GM21515 (cell line): Measurements from ENCODE around the gene ADAP1.

Experiments used
- ATAC-seq: cut with Tn5 transposase; IDR thresholded peaks from one replicate; pipeline ENCODE4 v1.9.1; 2021; ENCODE audit not compliant: unreplicated experiment

The ADAP1 gene

GRCh38 chr7:867406-868188 lies 86.9 kb downstream of the ADAP1 start:
- no peak for ATAC-seq

GRCh38 chr7:867001-867405 lies 87.5 kb downstream of the ADAP1 start:
- ATAC-seq, result no peak

- ATAC-seq, result no peak
Observed at GRCh38 chr7:865921-866320, 88.6 kb downstream of the ADAP1 start.

- no peak for ATAC-seq
Observed at GRCh38 chr7:863106-863505, 91.4 kb downstream of the ADAP1 start.

GRCh38 chr7:862157-862556 lies 92.3 kb downstream of the ADAP1 start:
- no peak for ATAC-seq

- ATAC-seq, result no peak
Observed at GRCh38 chr7:861222-861621, 93.3 kb downstream of the ADAP1 start.

- ATAC-seq, result no peak
Observed at GRCh38 chr7:860149-860548, 94.3 kb downstream of the ADAP1 start.

- no peak for ATAC-seq
Observed at GRCh38 chr7:859359-860030, 95.0 kb downstream of the ADAP1 start.

GRCh38 chr7:857661-858060 lies 96.8 kb downstream of the ADAP1 start:
- ATAC-seq, result no peak

GRCh38 chr7:856444-857095 lies 97.9 kb downstream of the ADAP1 start:
- no peak for ATAC-seq

GRCh38 chr7:855686-856369 lies 98.7 kb downstream of the ADAP1 start:
- ATAC-seq, result no peak

GRCh38 chr7:854118-854775 lies 100.2 kb downstream of the ADAP1 start:
- ATAC-seq, result no peak

- ATAC-seq, result no peak
Observed at GRCh38 chr7:853366-854117, 100.9 kb downstream of the ADAP1 start.

- no peak for ATAC-seq
Observed at GRCh38 chr7:851204-851603, 103.3 kb downstream of the ADAP1 start.

GRCh38 chr7:849781-850180 lies 104.7 kb downstream of the ADAP1 start:
- ATAC-seq, result no peak

- no peak for ATAC-seq
Observed at GRCh38 chr7:849145-849544, 105.3 kb downstream of the ADAP1 start.
